ENCODE measurements around the gene ERMP1. TPM values are rescaled to one million over a fixed set of nuclear protein-coding genes. Genes with fewer than 3 reads are reported as not detected.

ERMP1 gene
- total and polyA plus RNA-seq, 10 of the 15 experiments (the other 5 are each of a cell fraction or from before 2014, with no cell fraction given) = 2.4 to 42.1 (median 8.1) TPM

GRCh38 chr9:5871785-5872184 is 38.9 kb upstream of the ERMP1 start (continued):
- TF ChIP-seq BHLHE40 (IDR thresholded peaks at IDR 0.05; ENCODE audit: borderline replicate concordance in 1 of 2, low read depth in 2 of 2, low read length in 1 of 2) (no peak), ELK1 (IDR thresholded peaks at IDR 0.05; ENCODE audit: low read depth, low read length) (no peak), MTA3 (IDR thresholded peaks at IDR 0.05; ENCODE audit: borderline replicate concordance, low read length) (no peak), RUNX3 (IDR thresholded peaks at IDR 0.05; ENCODE audit: low read length) (no peak)

GRCh38 chr9:5870691-5871090 is 37.8 kb upstream of the ERMP1 start:
- no peaks in the 10 kb centered on the region for H3K27me3 ChIP-seq (replicated peaks in 1 of 2; ENCODE audit: control insufficient read depth in 2 of 2, insufficient read depth in 2 of 2, low read length in 1 of 2)
- H3K4me1 ChIP-seq (ENCODE audit: control insufficient read depth, insufficient read depth, low read length) = no peaks in the 10 kb centered on the region
- H3K4me3 ChIP-seq = no peak overlapping the region
- no peaks in the 10 kb centered on the region for H3K36me3 ChIP-seq (ENCODE audit: control insufficient read depth in 2 of 2, insufficient read depth in 2 of 2, low read length in 1 of 2)
- H3K9ac ChIP-seq (ENCODE audit: control insufficient read depth, insufficient read depth, low read length) = no peak overlapping the region
- SMC1A ChIA-PET (ENCODE audit: uncharacterized antibody, unreplicated experiment) = interaction anchor here (1.2 to 2.7 kb wide), 7 partner anchors 11 to 183 kb away, joined by 3 to 12 read pairs (median 4); no protein-coding TSS in a partner anchor
- no peak overlapping the region for H3K4me2 ChIP-seq (ENCODE audit: control insufficient read depth, insufficient read depth)
- in situ Hi-C loops (cut with MboI) (no loop called here), intact Hi-C loops (cut with micrococcal nuclease; ENCODE audit: unreplicated experiment) (no loop called here)
- no peaks in the 10 kb centered on the region for H3K79me2 ChIP-seq (ENCODE audit: control insufficient read depth, insufficient read depth, low read length)
- 97% methylated on average over 3 of the region's 3 CpGs for WGBS (ENCODE audit: insufficient coverage, insufficient replicate concordance, low lambda C conversion rate, missing lambda C conversion rate)
- DNase-seq (ENCODE audit: low read depth, low spot score) = no peak
- H2AFZ ChIP-seq (ENCODE audit: control insufficient read depth, low read depth, low read length) = no peak overlapping the region
- POLR2A ChIA-PET = interaction anchor here (0.7 kb wide), 1 partner anchor 12 kb away, joined by 3 read pairs; no protein-coding TSS in a partner anchor
- no peak for ATAC-seq
- RAD21 ChIA-PET (ENCODE audit: unreplicated experiment) = interaction anchor here (1.0 kb wide), 1 partner anchor 24 kb away, joined by 3 read pairs; no protein-coding TSS in a partner anchor
- CTCF ChIA-PET = interaction anchor here (0.6 to 3.6 kb wide), 10 partner anchors 9 to 436 kb away, joined by 3 to 13 read pairs (median 7); no protein-coding TSS in a partner anchor
- H4K20me1 ChIP-seq (ENCODE audit: control insufficient read depth, insufficient read depth) = no peaks in the 10 kb centered on the region
- no peak overlapping the region for H3K27ac ChIP-seq (ENCODE audit: control insufficient read depth, insufficient read depth)
- FAIRE-seq = no peak
- no peaks in the 10 kb centered on the region for H3K9me3 ChIP-seq (replicated peaks; ENCODE audit: control insufficient read depth, insufficient read depth, low read length)
- no TSS peak for BruUV-seq (replicated peaks)
- no peak for TF ChIP-seq CHD4 (IDR thresholded peaks at IDR 0.05)
- no peak for TF ChIP-seq RBBP5 (conservative IDR thresholded peaks at IDR 0.05)
- no peak for TF ChIP-seq NBN (IDR thresholded peaks at IDR 0.05)
- TF ChIP-seq SMARCA5 (IDR thresholded peaks at IDR 0.05) = no peak
- TF ChIP-seq ATF3 (IDR thresholded peaks at IDR 0.05; ENCODE audit: borderline replicate concordance, extremely low read depth, low read depth, low read length) = no peak
- TF ChIP-seq IRF3 (IDR thresholded peaks at IDR 0.05) = no peak
- no peak for TF ChIP-seq MYB (IDR thresholded peaks at IDR 0.05; ENCODE audit: borderline replicate concordance, low read depth, low read length)
- TF ChIP-seq, protein P1, sequence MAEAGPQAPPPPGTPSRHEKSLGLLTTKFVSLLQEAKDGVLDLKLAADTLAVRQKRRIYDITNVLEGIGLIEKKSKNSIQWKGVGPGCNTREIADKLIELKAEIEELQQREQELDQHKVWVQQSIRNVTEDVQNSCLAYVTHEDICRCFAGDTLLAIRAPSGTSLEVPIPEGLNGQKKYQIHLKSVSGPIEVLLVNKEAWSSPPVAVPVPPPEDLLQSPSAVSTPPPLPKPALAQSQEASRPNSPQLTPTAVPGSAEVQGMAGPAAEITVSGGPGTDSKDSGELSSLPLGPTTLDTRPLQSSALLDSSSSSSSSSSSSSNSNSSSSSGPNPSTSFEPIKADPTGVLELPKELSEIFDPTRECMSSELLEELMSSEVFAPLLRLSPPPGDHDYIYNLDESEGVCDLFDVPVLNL (IDR thresholded peaks at IDR 0.05; ENCODE audit: low read depth, low read length) = no peak
- no peak for TF ChIP-seq ELK1 (IDR thresholded peaks at IDR 0.05; ENCODE audit: low read depth, low read length)
- TF ChIP-seq, protein P2, sequence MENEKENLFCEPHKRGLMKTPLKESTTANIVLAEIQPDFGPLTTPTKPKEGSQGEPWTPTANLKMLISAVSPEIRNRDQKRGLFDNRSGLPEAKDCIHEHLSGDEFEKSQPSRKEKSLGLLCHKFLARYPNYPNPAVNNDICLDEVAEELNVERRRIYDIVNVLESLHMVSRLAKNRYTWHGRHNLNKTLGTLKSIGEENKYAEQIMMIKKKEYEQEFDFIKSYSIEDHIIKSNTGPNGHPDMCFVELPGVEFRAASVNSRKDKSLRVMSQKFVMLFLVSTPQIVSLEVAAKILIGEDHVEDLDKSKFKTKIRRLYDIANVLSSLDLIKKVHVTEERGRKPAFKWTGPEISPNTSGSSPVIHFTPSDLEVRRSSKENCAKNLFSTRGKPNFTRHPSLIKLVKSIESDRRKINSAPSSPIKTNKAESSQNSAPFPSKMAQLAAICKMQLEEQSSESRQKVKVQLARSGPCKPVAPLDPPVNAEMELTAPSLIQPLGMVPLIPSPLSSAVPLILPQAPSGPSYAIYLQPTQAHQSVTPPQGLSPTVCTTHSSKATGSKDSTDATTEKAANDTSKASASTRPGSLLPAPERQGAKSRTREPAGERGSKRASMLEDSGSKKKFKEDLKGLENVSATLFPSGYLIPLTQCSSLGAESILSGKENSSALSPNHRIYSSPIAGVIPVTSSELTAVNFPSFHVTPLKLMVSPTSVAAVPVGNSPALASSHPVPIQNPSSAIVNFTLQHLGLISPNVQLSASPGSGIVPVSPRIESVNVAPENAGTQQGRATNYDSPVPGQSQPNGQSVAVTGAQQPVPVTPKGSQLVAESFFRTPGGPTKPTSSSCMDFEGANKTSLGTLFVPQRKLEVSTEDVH (IDR thresholded peaks at IDR 0.05; ENCODE audit: low read depth, partially characterized antibody) = no peak

Data from GM12878 (cell line).